Eye (tissue), 1 donor: Measurements from ENCODE around the gene DTX3.
"Not testable (repeated sequence)": the region's sequence is repeated elsewhere in the genome, so short reads cannot be mapped to it uniquely, and the experiment has no call there.

Experiments
- DNase-seq: peaks from one replicate; pipeline ENCODE4 v3.0.0-alpha.2; 2015

DTX3 gene

GRCh38 chr12:57632958-57633840, 28.6 kb downstream of the DTX3 start, which contains the start of gene B4GALNT1:
Gene B4GALNT1 (minus strand): TSS chr12:57633201. CDS start chr12:57632132, 1,069 bp downstream.
- DNase-seq, result peak; percentile 93

GRCh38 chr12:57636731-57637130, 32.1 kb downstream of the DTX3 start:
- DNase-seq, result not testable (repeated sequence)

- DNase-seq, result no peak
Measured at GRCh38 chr12:57637364-57637763, 32.7 kb downstream of the DTX3 start.

- DNase-seq, result no peak
Measured at GRCh38 chr12:57638096-57638495, 33.5 kb downstream of the DTX3 start.

GRCh38 chr12:57640175-57641042, 35.8 kb downstream of the DTX3 start:
- DNase-seq, result no peak

- no peak for DNase-seq
Measured at GRCh38 chr12:57641699-57642442, 37.2 kb downstream of the DTX3 start.

GRCh38 chr12:57645990-57646658, 41.5 kb downstream of the DTX3 start:
- peak; percentile 48 for DNase-seq

DNA sequence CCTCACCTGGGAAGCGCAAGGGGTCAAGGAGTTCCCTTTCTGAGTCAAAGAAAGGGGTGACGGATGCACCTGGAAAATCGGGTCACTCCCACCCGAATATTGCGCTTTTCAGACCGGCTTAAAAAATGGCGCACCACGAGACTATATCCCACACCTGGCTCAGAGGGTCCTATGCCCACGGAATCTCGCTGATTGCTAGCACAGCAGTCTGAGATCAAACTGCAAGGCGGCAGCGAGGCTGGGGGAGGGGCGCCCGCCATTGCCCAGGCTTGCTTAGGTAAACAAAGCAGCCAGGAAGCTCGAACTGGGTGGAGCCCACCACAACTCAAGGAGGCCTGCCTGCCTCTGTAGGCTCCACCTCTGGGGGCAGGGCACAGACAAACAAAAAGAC, 42.0 kb downstream of the DTX3 start:
- not testable (repeated sequence) for DNase-seq

DNA sequence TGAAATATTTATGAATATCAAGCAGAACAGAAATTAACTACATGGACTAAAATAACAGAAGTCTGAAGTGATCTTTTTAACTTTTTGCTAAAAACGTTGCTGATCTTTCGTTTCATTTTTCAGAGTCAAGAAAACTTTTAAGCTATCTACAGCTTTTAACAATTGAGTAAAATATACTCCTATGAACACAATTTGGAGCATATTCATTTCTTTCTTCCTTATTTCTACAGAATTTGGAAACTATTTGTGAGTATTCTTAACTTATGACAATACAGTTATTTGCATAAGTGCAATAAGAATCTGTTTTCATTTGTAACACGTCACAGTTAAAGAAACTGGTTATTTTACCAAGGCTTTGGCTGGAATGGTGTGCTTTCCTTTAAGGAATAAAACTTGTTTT, 49.4 kb downstream of the DTX3 start:
- no peak for DNase-seq

- no peak for DNase-seq
Measured at GRCh38 chr12:57655541-57656240, 51.1 kb downstream of the DTX3 start.

- not testable (repeated sequence) for DNase-seq
Measured at GRCh38 chr12:57656408-57656807, 51.8 kb downstream of the DTX3 start.

GRCh38 chr12:57657744-57658143, 53.1 kb downstream of the DTX3 start:
- peak; percentile 19 for DNase-seq

DNA sequence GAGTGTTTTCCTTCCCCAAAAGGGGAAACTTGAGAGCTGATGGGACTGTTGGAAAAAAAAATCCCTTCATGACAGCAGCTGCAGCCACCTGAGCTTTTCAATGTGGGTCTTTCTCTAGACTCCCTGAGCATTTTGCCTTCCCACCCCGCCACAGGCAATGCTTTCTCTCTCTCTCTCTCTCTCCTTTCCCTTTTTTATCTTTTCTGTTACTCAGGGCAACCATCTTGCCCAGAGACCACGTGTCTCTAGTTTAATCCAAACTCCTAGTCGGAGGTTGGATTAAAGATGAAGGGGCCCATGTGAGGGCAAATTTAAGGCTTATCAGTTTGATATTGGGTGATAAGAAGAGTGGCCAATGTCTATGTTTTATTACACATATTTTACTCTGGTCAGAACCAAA, 54.3 kb downstream of the DTX3 start:
- no peak for DNase-seq
